Adrenal gland (tissue), 5 donors: ENCODE measurements around the gene ERC2.

ENCODE experiments used
- CTCF ChIP-seq, 6 experiments: fragments of 450-650 bp in 4 of 6; fragments of 200-600 bp in 2 of 6; sonication (generic) in 1 of 6; IDR thresholded peaks; 1 replicate in 5 of 6; 2 replicates in 1 of 6; pipeline versions ENCODE4 v1.5.1 to v1.8.0; 2016 to 2021; ENCODE audit warnings: antibody characterized with exemption in 6 of 6, mild to moderate bottlenecking in 2 of 6, moderate library complexity in 1 of 6
- POLR2A ChIP-seq, 2 donors: fragments of 450-650 bp; IDR thresholded peaks; one replicate each; pipeline ENCODE4 v1.6.1; 2017; ENCODE audit warnings: antibody characterized with exemption in 2 of 2, mild to moderate bottlenecking in 2 of 2, moderate library complexity in 1 of 2
- donor health status: DM: no; HTN: no; CAD: no.

DNA sequence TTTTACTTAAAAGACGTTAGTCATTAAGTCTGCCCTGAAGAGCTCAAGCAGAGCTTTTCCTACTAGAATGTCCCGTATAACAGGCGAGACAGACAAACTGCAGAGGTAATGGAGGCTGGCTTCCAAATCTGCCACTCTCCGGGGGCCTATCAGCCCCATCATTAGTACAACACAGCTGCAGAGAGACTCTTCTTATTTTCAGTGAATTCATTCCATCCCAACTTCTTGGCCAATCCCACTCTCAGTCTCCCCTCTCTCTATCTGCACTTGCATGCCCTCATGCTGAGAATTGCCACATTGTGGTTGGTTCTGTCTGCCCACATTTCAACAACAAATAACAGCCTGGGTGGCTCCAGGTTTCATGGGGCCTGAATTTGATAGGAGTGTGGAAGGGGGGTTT lies 412.7 kb downstream of the ERC2 start:
- TF ChIP-seq CTCF (IDR thresholded peaks at IDR 0.05), result no peak
- no peak for TF ChIP-seq POLR2A (IDR thresholded peaks at IDR 0.05)
